DMS153 (cell line): ENCODE measurements around the gene MED31.
A peak's percentile ranks its signal among the peaks of the same experiment; 100 is the strongest.
"Not testable (repeated sequence)": the region's sequence is repeated elsewhere in the genome, so short reads cannot be mapped to it uniquely, and the experiment has no call there.

ENCODE experiments used
- DNase-seq: peaks from one replicate; lab custom pipeline; 2025; lab: John Stamatoyannopoulos, UW

MED31 gene

DNA sequence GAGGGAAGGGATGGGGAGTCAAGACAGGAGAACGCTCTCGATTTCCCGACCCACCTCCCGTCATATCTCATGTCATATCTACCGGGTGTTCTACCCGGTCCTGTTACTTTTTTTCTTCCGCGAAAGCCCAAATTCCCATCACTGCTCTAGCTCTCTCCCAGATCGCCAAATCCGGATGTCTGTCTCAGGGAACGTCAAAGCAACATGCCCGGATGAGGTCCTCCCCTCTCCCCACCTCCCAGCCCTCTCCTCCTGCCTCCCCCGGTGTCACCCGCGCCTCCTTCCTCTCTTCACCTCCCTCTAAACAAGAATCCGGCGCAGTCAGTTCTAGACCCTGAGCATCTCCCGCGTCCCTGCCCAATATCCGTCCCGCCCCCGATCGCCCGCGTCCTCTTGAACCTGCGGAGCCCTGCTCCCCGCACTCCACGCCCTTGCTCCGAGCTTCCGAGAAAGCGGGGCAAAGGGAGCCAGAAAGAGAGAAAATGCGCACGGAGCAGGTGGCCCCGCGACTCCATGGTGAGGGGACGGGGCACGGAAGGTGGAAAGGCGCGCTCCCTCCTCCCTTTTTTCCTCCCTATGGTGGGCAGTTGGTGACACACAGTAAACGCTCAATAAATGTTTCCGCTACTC is 4.4 kb upstream of the MED31 start:
- not testable (repeated sequence) for DNase-seq

DNA sequence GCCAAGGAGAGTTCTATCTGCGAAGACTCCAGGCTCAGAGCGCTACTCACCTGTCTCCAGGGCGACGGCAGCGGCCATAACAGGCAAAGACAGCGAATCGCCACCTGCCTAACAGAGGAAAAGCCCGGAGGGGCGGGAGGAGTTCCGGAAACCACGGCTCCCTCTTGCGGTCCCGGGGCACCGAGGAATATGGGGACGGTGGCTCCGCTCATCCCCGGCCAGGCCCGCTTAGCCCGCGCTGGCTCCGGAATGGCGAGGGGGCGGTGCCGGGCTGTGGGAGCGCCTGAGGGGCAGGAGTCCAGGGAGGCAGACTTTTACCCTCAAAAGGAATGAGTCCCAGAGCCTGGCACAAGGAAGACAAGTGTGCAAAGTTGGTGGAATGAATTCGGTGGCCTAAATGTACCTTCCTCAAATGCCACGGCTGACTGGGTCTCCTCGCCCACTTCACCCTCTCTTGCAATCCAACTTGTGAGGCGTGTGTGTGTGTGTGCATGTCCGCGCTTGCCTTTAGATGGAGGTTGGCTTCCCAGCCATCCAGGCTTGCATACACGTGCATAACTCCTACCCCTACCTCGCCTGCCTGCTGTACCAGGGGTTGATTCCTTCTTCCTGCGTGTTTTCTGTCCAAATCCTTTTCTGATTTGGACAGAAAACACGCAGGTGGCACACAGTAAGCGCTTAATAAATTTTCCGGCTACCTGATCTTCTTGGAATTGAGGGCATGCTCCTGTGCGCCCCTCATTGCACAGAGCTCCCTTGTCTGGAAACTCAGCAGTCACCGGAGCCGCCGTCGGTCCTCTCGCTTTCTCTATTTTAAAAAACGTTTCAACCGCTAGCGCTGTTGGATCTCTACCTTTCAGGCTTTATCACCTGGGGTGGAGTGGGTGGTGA is 3.7 kb upstream of the MED31 start:
- DNase-seq, result no peak

DNA sequence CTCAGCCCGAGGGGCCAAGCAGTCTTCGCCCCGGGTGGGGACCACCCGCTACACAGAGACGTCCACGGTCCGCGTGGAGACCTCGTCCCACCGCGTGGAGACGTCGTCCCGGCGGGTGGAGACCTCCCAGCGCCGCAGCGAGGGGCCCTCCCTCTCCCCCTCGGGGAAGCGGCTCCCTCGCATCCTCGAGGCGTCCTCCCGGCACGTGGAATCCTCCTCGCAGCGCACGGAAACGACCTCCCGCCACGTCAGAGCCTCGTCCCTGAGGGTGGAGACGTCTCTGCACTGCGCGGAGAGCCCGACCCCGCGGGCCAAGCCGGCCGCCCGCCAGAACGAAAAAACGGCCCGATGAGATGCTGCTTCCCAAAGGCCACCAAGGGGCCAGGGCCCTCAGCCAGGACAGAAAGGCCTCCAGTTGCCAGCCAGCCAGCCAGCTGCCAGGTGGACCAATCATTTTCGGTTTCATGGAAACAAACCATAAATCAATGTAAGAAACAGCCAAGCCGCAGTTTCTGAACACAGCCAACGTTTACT is 581 bp upstream of the MED31 start:
- DNase-seq, result no peak

DNA sequence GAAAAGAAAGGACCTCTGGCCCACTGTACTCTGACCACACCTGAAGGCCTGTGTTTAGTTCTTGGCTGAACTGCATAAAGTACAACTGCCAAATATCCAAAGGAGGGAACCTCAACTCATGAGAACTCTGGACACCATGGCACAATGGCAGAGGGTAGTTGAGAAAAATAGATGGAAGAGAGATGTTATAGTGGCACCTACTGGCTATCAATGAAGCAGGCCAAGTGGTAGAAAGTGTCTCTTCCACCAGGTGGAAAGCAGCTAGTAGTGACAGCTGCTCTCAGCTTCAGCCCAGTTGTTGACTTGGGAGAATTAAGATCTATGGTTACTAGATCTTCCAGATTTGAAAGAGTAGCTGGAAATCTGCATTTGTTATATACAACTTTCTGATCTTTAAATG is 3.2 kb downstream of the MED31 start:
- DNase-seq, result no peak

DNA sequence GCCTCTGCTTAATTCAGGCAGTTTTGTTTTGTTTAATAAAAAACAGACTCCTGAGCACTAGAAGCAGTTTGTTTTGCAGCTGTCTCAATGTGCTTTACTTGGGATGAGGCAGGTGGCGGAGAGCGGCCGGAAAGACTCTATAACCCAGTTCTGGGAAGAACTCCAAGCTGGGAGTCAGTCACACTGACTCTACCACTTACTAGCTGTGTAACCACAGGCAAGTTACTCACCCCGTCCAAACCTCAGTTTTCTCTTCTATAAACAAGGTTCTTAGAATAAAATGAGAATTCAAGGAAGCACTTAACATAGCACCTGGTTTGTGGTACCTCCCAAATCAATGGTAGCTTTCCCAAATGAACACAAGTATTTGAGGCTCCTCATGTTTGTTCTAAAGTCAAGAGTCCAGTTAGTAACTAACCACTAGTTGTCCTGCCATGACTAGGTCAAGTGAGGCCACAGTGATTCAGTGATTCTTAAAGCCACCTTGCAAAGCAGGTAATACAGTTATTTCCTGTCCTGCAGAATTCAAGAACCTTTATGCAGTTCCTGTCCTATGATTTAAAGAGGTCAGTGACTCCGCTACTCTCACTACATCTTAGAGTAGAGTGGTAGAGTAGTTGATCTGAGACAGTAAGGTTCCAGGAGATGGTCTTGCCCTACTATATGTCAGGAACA is 7.8 kb downstream of the MED31 start:
- no peak for DNase-seq

DNA sequence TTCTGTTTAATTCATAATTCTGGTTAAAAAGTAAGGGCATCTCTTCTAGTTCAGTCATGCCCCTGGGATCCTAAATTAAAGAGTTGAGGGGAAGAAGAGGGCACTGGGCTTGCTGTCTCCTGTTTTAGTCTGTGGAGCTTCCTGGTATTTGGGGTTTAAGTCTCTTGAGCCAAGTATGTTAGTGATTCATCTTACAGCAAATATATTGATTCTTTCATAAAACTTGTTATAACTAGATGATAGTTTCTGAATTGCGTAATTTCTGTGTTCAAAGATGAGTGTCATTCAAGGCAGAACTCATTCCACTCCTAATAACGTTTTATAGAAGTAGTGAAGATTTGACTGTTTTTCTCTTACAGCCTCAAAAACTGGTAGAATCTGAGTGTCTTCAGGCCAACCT is 8.8 kb downstream of the MED31 start:
- no peak for DNase-seq

DNA sequence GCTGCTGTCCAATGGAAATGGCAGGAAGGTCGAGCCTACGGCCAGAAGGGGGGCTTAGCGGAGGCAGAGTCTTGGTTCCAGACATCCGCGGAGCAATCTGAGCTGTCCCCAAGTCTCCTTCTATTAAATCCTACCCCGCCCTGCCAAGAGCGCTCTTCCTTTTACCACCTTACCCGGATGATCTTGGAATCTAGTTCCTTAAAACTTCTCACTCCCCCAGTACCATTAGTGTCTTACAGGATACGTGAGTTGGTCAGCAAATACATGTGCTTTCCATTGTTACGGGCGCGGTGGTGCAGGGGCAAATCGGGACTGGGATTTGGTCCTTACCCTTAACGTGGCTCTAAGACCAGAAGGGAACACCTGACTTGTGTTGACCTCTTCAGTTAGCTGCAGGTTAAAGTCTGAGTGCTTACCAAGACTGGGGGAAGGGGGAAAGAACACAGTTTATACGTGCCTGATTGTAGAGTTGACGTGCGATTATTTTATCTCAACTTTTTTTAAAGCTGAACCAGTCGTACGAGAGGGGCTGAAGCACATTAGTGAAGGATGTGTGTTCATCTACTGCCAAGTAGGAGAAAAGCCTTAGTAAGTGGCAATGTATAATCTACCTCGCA is 10.1 kb downstream of the MED31 start:
- DNase-seq, result no peak

DNA sequence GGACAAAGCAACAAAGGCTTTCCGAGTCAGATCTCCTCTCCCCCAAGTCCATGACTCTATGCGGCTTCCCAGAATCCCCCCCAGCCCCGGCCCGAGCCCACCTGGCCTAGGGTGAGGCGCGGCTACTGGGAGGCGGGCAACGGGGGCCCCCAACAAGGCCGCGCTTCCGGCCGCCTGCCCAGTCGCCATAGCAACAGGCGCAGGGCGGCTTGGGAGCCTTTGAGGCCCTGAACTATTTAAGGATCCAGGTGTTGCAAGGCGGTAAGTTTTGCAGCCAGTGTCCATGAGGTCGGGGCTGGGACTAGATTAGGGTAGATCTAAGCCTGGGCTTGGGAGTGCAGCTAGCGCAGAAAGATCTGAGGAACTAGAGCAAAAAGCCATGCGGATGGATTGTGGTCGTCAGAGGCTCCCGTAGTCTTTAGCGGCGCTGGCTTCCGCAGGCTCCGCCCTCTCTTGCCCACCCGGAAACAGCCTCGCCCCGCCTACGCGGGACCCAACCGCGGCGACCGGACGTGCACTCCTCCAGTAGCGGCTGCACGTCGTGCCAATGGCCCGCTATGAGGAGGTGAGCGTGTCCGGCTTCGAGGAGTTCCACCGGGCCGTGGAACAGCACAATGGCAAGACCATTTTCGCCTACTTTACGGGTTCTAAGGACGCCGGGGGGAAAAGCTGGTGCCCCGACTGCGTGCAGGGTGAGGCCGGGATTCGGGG is 10.7 kb downstream of the MED31 start, which contains the start of the genes KIAA0753 and TXNDC17:
Gene KIAA0753, minus strand, starts transcription at position 176 of the 711 bp plus-strand sequence. CDS start 5,608 bp downstream, outside the sequence.
Gene TXNDC17, plus strand, starts transcription at position 525 of the 711 bp plus-strand sequence. Its CDS starts 23 bp downstream, at position 548.
- DNase-seq, result peak; percentile 37

DNA sequence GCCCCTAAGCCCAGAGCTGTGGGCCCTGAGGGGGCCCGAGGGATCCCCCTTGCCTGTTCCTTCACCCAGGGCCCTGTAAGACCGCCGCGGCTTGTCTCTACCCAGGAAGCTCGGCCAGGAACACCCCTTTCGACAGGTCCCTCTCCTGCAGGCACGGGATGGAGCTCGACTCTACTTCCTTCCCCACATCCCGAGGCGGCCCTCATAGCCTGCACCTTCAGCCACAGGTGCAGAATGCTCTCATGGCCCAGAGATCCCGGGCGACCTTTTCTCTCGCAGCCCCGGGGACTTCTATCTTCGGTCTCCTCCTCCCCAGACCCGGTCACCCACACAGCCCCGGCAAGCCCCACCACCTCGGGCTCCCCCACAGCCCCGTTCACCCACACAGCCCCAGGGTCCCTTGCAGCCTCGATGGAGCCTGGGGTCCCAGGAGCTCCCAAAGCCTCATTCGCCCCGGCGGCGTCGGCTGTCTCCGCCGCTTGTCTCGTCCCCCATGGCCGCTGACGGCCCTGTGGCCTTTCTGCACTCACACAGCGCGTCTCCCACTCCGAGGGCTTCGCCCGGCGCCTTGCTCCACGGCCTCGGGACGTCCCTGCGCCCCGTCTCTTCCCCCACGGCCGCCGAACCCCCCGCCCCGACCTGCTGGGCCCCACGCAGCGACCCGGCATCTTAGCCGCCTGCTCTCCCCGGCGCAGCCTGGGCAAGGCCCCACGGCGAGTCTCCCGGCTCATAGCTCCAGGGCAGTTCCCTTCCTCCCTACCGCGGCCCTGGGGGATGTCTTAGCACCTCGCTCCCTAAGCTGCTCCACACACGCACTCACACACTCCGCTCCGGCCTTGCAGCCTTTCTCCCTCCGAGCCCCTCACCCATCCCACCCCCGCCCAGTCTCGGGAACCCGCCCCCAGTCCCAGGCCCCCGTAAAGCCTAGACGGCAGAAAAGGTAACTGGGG is 11.5 kb downstream of the MED31 start:
- no peak for DNase-seq

DNA sequence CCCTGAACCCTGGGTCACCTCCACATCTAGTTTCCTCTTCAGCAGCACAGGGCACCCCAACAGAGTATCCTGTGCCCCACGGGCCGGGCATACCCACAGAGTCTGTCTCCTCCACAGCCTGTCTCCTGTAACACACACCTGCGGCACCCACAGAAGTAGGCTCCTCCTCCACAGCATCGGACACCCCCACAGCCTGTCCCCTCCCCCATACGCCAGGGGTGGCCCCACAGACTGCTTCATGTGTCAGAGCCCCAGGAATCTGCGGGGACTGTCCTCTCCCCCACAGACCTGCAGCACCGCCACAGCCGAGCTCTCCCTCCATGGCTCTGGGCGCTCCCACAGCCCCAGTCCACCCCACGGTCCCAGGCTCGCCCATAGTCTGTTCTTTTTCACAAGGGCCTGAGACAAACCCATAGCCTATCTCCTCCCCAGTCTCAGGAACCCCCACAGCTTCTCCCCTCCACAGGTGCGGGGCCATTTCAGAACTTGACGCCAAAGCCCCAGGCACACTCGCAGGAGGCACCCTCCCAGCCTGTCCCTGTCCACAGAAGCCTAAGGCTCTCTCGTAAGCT is 12.3 kb downstream of the MED31 start:
- DNase-seq, result no peak

DNA sequence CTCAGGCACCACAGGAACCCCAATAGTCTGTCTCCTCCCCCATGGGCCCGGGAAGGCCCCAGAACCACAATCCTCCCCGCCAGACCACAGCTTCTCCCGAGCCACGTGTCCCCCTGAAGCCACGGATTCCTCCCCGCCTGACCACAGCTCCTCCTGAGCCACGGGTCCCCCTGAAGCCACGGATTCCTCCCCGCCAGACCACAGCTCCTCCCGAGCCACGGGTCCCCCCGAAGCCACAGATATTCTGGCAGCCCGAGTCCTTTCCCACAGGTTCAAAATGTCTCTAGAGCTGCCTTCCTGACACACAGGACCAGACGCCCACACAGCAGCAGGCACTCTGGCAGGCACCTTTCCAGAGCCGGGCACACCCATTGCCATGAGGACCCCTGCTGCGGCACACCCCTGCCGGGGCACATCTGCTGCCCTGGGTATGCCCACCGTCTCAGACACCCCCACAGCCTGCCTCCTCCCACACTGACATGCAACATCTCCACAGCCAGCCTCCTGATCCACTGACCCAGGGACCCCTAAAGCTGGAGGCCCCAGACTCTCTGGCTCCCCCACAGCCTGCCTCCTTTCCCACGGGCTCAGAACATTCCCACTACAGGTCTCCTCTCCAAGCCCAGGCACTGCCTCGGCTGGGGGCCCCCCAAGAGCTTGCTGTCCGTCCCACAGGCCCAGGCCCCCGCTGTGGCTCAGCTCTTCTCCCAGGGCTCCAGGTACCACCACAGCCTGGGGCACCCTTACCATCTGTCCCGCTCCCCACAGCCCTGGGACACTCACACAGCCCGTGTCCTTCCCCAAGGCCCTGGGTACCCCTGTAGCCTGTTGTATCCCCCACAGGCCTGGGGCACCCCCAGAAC is 13.1 kb downstream of the MED31 start:
- DNase-seq, result no peak

DNA sequence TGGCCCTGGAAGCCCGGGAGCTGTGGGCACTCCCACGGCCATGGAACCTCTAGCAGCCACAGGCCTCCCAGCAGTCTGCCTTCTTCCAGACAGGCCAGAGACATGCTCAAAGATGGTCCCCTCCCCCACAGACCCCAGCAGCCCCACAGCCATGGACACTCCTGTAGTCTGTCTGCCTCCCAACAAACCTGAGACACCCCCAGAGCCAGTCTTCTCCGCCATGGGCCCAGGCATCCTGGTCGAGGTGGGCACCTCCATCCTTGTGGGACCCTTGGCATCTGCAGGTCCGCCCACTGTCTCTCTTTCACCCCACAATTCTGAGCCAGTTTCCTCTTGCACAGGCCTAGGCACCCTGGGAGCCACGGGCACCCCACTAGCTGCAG is 14.0 kb downstream of the MED31 start:
- no peak for DNase-seq

DNA sequence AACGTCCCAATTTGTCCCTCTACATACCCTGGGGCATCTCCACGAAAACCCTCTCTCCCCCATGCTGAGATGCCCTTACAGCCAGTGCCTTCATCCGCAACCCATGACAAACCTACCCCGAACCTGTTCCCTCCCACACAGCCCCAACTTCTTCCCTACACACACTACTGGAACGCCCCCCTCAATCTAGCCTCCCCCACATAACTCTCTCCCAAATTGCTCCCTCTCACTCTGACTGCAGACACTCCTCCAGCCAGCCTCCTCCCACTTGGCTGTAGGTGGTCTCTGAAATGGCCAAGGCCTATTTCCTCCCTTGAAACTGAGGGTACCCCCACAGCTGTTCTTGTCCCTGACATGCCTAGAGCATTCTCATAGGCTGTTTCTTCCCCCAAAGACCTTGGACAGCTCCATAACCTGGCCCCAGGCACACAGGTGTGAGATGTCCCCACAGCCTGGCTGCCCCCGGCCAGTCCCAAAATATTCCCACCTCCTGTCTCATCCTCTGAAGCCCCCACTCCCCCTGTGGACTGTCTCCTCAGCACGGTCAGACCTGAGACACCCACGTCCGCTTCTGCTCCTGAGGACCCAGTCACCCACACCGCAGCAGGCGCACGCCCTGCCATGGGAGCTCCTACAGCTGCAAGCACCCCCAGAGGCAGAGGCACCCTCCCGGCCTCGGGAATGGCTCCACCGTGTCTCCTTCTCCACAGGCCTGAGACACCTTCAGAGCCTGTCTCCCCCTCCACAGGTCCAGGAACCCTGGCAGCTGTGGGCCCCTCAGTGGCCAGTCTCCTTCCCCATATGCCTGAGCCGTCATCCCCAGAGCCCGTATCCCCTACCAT is 14.6 kb downstream of the MED31 start:
- no peak for DNase-seq

DNA sequence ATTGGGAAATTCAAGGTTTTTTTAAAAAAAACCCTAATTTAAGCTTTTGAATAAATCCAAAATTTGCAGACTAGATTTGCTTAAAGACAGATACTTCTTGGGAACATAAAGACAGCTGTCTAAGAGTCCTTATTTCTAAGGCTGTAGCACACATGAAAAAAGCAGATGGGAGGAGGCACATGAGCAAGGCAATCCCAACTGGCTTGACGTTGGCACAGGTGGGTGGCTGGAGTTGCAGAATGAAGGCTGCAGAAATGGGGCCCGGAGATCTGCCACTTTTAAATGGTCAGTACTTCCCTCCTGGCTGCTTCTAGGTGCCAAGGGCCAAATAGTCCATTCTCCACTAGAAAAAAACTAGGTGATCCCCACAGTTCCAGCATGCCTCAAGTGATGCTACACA is 15.3 kb downstream of the MED31 start:
- DNase-seq, result no peak

DNA sequence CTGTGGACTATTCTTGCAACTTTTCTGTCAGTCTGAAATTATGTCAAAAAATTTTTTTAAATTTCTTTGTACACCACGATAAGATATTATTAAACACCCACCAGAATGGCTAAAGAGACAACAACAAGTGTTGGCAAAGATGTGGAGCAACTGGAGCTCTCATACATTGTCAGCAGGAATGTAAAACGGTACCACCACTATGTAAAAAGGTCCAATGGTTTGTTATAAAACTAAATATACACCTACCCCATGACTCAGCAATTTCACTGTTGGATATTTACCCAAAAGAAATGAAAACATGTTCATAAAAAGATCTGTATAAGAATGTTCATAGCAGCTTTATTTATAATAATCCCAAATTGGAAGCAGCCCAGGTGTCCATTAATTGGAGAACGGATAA is 18.1 kb downstream of the MED31 start:
- no peak for DNase-seq

DNA sequence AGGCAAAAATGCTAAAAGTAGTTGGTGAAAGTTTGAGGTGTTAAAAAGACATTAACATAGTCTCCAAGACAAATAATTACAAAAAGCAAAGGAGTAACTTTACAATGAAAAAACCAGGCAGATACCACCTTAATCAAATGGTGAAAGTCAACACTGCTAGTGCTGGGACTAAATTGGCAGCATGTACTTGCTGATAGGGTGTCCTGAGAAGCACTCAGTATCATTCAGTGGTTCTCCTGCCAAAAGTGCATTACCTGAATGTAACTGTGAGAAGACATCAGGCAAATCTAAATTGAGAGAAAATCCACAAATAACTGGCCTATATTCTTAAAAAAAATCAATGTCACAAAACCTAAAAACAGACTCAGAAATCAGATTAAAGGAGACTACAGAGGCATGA is 18.9 kb downstream of the MED31 start:
- no peak for DNase-seq

DNA sequence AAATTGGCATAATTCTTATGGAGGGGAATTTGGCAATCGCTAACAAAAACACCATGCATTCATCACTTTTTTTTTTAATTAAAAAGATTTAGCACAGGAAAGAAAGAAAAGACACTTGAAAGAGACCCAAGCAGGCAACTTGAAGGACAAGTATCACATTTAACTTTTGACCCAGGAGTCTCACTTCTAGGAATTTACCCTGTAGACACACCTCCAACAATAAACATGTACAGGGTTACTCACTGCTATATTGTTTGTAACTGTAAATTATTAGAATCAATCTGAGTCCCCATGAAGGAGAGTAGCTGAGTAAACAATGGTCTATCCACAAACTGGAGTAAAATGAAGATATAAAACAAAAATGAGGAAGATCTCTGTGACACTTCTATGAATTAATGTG is 21.0 kb downstream of the MED31 start:
- no peak for DNase-seq

DNA sequence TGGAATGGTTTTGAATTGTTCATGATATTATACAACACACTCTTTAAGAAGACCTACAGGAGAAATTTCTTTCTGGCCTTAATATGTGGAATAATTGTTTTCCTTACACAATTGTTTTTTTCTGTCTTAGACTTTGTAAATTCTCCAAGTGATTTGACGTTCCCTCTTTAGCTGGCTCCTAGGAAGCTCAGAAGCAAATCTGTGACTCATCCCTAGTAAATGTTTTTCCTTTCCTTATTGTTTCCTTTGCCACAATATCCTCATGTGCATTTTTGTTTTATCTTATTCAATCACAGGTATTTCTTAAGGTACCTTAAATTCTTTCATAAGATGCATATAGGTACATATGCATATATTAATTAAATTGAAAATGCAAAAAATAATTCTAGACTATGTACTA is 24.4 kb downstream of the MED31 start:
- DNase-seq, result no peak
